NCI-H2227 (cell line): ENCODE data around the gene KLHL18.
"Not testable (repeated sequence)": the region's sequence is repeated elsewhere in the genome, so short reads cannot be mapped to it uniquely, and the experiment has no call there.

Source experiments
- DNase-seq: peaks from one replicate; lab custom pipeline; 2025; ENCODE audit not compliant: unreplicated experiment; lab: John Stamatoyannopoulos, UW

KLHL18 gene

DNA sequence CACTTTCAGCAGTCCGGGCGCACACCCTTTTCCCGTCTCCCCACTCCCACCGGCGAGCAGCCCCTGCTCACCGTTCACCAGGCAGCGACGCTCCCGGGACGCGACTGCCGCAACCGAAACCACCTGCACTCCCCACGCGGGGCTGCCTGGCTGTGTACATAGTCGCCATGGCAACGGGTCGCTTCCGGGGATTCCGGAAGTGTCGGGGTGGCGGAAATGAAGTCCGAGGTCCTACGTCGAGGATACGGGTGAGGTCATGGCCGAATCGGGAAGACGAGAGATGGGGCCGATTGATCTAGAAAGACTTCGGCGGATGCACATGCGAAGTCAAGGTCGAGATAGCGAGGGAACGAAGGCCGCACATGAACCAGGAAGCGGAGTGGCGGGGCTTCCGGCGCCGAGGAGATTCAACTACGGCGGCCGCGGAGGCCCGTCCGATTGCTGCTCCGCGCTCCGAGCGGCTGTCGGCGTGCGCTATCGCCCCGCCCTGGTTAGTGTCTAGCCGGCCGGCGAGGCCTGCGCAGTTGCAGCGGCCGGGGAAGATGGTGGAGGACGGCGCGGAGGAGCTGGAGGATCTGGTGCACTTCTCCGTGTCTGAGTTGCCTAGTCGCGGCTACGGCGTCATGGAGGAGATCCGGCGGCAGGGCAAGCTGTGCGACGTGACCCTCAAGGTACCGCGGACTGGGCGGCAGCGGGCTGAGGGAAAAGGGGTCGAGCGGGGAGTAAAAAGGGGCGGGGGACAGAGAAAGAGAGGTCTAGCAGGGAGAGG, at the start of gene KLHL18, which contains the start of gene KIF9:
Gene KLHL18 (plus strand): TSS at position 521 of the 769 bp plus-strand sequence. CDS start 22 bp downstream, at position 543.
Gene KIF9 (minus strand): TSS at position 376 of the 769 bp plus-strand sequence. CDS start 5,425 bp downstream, outside the sequence.
- DNase-seq = peak; percentile 93

- DNase-seq = no peak
These were observed 44.7 kb upstream of the KLHL18 start for GRCh38 chr3:47238017-47238416.

DNA sequence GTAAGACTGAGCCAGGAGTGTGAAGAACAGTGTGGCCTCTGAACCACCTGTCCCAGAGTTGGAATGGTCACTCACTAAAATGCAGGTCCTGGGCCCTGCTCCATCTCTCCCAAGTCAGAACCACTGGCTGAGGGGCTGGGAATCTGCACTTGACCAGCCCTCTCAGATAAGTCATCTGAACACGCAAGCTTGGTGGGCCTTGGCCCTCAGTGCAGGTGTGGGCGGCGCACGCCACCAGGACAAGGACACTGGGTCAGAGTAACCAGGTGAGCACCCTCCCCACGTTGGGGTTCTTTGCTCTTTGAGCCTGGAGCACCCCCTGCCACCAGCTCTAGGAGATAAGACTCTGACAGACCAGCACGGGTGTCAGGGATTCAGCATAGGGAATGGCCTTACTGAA, 42.8 kb upstream of the KLHL18 start:
- no peak for DNase-seq

DNA sequence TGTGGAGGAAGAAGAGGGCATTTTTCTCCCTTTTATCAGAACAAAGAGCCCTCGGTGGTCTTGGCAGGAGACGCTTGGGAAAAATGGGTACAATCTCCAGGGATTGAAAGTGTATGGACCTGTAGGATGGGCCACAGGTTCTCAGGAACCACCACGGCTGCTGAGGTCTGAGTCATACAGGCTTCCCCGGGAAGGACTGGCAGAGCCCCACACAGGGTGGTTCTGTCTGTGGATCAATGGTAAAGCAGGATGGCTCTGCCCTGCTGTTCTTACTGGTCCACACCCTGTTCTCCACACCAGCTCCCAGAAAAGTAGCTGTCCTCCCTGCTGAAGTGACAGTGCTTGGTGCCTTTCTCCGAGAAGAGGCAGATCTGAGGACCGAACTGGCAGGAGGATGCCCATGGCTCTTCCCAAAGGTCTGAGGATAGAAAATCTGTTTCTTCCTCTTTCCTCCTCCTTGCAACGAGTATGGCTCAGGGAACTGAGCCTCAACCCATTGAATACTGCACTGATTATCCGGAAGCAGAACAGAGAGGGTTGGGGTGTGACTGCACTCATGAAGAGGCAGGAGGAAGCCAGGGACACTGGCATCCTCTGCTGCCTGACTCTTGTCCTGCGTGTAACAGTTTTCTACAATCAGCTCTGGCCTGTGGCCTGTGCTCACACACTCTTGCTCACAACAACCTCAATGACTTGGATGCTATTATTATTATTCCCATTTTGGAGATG, 39.2 kb upstream of the KLHL18 start:
- no peak for DNase-seq

DNA sequence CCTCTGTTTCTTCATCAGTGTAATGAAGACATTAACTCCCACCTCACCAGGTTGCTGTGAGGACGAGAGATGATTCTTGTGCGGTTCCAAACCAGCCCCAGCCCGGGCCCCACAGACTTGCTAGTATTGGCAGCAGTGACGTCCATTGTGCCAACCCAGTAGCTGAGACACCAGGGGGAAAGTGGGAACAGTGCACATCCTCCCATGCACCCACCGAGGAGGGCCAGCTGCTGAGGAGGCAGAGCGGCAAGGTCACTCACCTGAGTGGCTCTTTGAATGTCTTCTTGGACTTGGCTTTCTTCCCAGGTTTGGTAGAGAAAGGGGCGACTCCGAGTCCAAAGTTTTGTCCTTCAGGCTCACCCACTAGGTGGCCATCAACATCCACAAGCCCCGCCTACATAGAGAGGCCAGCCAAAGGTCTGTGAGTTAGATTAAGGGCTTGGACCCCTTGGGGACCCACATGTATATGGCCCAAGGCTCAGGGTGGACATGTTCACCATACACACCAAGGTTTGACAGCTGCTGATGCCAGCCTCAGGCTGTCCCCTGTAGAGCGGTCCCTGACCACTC, 38.1 kb upstream of the KLHL18 start:
- DNase-seq = no peak

- no peak for DNase-seq
These were observed 37.5 kb upstream of the KLHL18 start for GRCh38 chr3:47245271-47245670.

GRCh38 chr3:47247131-47248064, 35.3 kb upstream of the KLHL18 start:
- DNase-seq = no peak

- no peak for DNase-seq
These were observed 32.3 kb upstream of the KLHL18 start for GRCh38 chr3:47250309-47251060.

DNA sequence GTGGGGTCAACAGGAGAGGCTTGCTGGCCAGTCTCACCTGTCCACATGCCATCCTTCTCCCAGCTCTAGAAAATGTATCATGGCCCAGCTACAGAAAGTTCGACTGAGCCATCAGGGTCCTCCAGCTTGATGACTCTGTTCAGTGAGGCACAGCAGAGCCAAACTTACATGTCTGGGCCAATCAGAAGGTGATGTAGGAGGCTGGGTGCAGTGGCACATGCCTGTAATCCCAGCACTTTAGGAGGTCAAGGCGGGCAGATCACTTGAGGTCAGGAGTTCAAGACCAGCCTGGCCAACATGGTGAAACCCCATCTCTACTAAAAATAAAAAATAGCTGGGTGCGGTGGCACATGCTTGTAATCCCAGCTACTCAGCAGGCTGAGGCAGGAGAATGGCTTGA, 31.7 kb upstream of the KLHL18 start:
- not testable (repeated sequence) for DNase-seq

DNA sequence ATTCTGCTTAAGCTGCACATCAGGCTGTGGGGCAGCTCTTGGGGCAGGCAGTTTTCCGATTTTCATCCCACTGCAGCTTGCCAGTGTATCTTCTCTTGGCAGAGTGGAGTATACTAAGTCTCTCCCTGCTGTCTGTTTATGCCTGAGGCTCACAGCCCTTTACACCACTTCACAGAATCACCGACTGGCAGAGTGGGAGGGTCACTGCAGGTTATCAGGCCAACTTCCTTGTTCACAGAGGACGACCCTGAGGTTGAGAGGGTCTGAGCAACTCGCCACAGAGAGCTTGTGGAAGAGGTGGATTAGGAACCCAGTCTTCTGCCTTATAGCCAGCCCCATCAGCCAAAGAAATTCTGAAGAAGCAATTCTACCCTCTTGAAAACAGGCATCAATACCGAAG, 31.1 kb upstream of the KLHL18 start:
- DNase-seq = no peak

GRCh38 chr3:47256331-47256730, 26.4 kb upstream of the KLHL18 start:
- DNase-seq = not testable (repeated sequence)

- no peak for DNase-seq
These were observed 23.6 kb upstream of the KLHL18 start for GRCh38 chr3:47259114-47259513.

DNA sequence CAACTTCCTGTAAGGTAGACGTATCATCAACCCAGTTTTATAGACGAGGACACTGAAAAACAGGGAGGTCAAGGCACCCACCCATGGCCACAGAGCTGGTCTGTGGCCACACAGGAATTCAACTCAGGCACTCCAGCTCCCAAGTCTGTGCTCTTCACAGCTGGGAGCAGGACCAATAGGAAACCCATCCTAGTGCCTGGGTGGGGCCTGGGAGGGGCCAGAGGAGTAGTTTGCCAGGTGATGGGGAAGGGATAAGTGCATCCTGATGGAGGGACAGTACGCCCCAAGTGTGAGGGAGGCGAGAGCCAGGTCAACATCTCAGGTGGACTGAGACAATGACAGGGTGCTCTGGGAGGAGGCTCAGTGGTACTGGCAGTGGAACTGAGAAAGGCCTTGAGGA, 22.1 kb upstream of the KLHL18 start:
- no peak for DNase-seq

DNA sequence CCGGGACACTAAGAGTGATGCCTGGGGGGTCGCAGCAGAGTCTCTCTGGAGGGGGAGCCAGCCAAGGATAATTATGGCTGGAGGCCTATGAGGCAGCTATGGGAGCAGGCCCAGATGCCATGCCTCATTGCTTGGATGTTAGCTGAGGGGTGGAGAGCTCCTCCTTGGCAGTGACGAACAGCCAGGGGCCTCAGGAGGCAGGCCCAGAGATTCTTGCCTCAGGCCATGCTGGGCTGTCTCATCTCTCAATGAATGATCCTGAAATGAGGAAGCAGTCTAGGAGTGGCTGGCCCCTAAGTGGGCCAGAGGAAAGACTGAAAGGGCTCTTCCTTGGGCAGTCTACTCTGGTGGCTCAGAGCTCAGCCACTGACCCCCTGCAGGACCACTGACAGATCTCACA, 21.4 kb upstream of the KLHL18 start:
- DNase-seq = no peak

GRCh38 chr3:47265008-47265407, 17.7 kb upstream of the KLHL18 start:
- no peak for DNase-seq

DNA sequence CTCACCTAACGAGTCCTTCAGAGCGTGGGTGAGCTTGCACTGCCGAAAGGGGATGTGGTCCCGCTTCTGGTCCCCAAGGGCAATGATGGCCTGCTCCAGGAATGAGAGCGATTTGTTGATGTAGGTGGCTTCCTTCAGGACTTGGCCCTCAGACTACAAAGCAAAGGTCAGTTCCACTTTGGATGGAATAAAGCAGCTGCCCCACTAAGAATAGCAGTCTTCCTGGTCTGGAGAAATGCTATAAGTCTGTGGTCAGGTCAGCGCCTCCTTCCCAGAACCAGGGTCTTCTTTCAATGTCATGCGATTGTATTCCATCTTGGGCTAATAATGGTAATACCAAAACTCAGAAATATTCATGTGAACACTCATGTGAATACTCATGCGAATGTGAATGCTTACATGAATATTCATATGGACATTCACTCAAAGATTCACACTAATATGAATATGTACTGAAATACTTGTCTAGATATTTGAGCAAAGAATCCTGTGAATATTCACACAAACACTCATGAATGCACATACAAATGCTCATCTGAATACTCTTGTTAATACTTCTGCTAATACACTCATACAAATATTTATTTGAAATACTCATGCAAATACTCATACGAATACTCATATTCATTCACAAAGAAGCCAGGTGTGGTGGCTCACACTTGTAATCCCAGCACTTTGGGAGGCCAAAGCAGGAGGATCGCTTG, 16.9 kb upstream of the KLHL18 start:
- no peak for DNase-seq

GRCh38 chr3:47266709-47267489, 15.8 kb upstream of the KLHL18 start:
- no peak for DNase-seq

GRCh38 chr3:47267490-47267824, 15.3 kb upstream of the KLHL18 start:
- DNase-seq = no peak

GRCh38 chr3:47270526-47270925, 12.2 kb upstream of the KLHL18 start:
- DNase-seq = no peak
